Panc1 (cell line): Measurements from ENCODE around the gene TTYH2. TPM values are rescaled to one million over a fixed set of nuclear protein-coding genes. Genes with fewer than 3 reads are reported as not detected.

Experiments
- total RNA-seq: library from RNA; stranded (reverse); gene quantifications from one replicate; pipeline ENCODE4 v1.2.1, GENCODE V29; 2021; ENCODE audit not compliant: unreplicated experiment

Gene TTYH2
- total RNA-seq, 1 experiment from 2014 or later = 8.3 TPM

Other genes starting within 250 kb of the TTYH2 start
- 968 TPM for gene RPL38, start 9.9 kb upstream of the TTYH2 start, total RNA-seq
- gene DNAI2, start 60.7 kb downstream of the TTYH2 start, total RNA-seq = not detected
- gene KIF19, start 112.7 kb downstream of the TTYH2 start, total RNA-seq = not detected
- not detected for gene BTBD17, start 148.3 kb downstream of the TTYH2 start, total RNA-seq
- not detected for gene GPR142, start 153.9 kb downstream of the TTYH2 start, total RNA-seq
- 57.1 TPM for gene GPRC5C, start 218.5 kb downstream of the TTYH2 start, total RNA-seq